GM12878 (cell line): Measurements from ENCODE around the gene AIP. TPM values are rescaled to one million over a fixed set of nuclear protein-coding genes. Genes with fewer than 3 reads are reported as not detected.

Experiments used
- ATAC-seq: fragments of 200-7000 bp; cut with Tn5 transposase; 3 replicates; pipeline ENCODE4 v1.9.1; 2020; ENCODE audit warnings: mild to moderate bottlenecking, moderate library complexity
- BruUV-seq: library from RNA; stranded (reverse); fragments of 400-500 nt; replicated peaks from 2 replicates; lab custom pipeline; 2021; lab: Mats Ljungman, UMichigan
- CTCF ChIA-PET: fragments of 300-600 bp; sonication (Branson Sonifier 250); formaldehyde crosslinking; extraction: SDS; loops from one replicate; lab custom pipeline; 2021; ENCODE audit warnings: inconsistent platforms; lab: Yijun Ruan, JAX
- POLR2A ChIA-PET: fragments of 350-600 bp; formaldehyde crosslinking; extraction: SDS; loops from one replicate; lab custom pipeline; 2021; ENCODE audit warnings: inconsistent platforms; lab: Charles Lee
- RAD21 ChIA-PET: fragments of 300-600 bp; sonication (Branson Sonifier 250); formaldehyde crosslinking; loops from one replicate; lab custom pipeline; 2023; ENCODE audit warnings: antibody characterized with exemption; ENCODE audit not compliant: unreplicated experiment; lab: Charles Lee
- SMC1A ChIA-PET: fragments of 300-600 bp; sonication (Branson Sonifier 250); formaldehyde crosslinking; loops from one replicate; lab custom pipeline; 2023; ENCODE audit not compliant: unreplicated experiment, uncharacterized antibody; lab: Charles Lee
- DNase-seq: peaks from one replicate; pipeline ENCODE4 v3.0.0-alpha.2; 2011; ENCODE audit warnings: low read depth, low spot score
- FAIRE-seq: peaks from 3 replicates; lab custom pipeline; 2011; peaks lifted over from hg19 to GRCh38; lab: Jason Lieb, UNC
- H2AFZ ChIP-seq: 2 replicates; pipeline ENCODE4 v1.6.0; 2011; ENCODE audit warnings: low read depth, low read length, control low read depth; ENCODE audit not compliant: control insufficient read depth
- H3K27ac ChIP-seq: 2 replicates; pipeline ENCODE4 v1.5.1; 2011; ENCODE audit warnings: control low read depth; ENCODE audit not compliant: control insufficient read depth, insufficient read depth
- H3K27me3 ChIP-seq, 2 experiments: replicated peaks in 1 of 2; 2 replicates each; pipeline versions ENCODE4 v1.6.0 to v1.6.1; 2011; ENCODE audit warnings: low read length in 1 of 2; ENCODE audit not compliant: control insufficient read depth in 2 of 2, insufficient read depth in 2 of 2
- H3K36me3 ChIP-seq, 2 experiments: 2 replicates each; pipeline ENCODE4 v1.5.1; 2011; ENCODE audit warnings: low read length in 1 of 2; ENCODE audit not compliant: control insufficient read depth in 2 of 2, insufficient read depth in 2 of 2
- H3K4me1 ChIP-seq: 2 replicates; pipeline ENCODE4 v1.6.1; 2011; ENCODE audit warnings: mild to moderate bottlenecking, low read length, moderate library complexity, mixed read lengths; ENCODE audit not compliant: control insufficient read depth, insufficient read depth
- H3K4me2 ChIP-seq: 2 replicates; pipeline ENCODE4 v1.6.0; 2011; ENCODE audit warnings: control low read depth; ENCODE audit not compliant: control insufficient read depth, insufficient read depth
- H3K4me3 ChIP-seq: fragments of 200-600 bp; sonication (generic); 2 replicates; pipeline ENCODE4 v1.5.1; 2016
- H3K79me2 ChIP-seq: 2 replicates; pipeline ENCODE4 v1.6.0; 2011; ENCODE audit warnings: low read length; ENCODE audit not compliant: control insufficient read depth, insufficient read depth
- H3K9ac ChIP-seq: 2 replicates; pipeline ENCODE4 v1.8.0; 2011; ENCODE audit warnings: low read length, control low read depth, mixed read lengths; ENCODE audit not compliant: control insufficient read depth, insufficient read depth
- H3K9me3 ChIP-seq: replicated peaks from 3 replicates; pipeline ENCODE4 v1.5.1; 2011; ENCODE audit warnings: mild to moderate bottlenecking, low read length; ENCODE audit not compliant: control insufficient read depth, insufficient read depth
- H4K20me1 ChIP-seq: 2 replicates; pipeline ENCODE4 v1.6.0; 2011; ENCODE audit not compliant: control insufficient read depth, insufficient read depth
- CBX3 ChIP-seq: fragments of 200-600 bp; sonication (generic); IDR thresholded peaks from 2 replicates; pipeline ENCODE4 v1.6.1; 2016; ENCODE audit warnings: low read depth, borderline replicate concordance
- CHD2 ChIP-seq: IDR thresholded peaks from 2 replicates; pipeline ENCODE4 v1.6.1; 2011; ENCODE audit warnings: low read depth, low read length, improper control_type of control experiment, borderline replicate concordance
- CREB1 ChIP-seq: IDR thresholded peaks from 2 replicates; pipeline ENCODE4 v1.6.1; 2012; ENCODE audit warnings: low read depth, mild to moderate bottlenecking, inconsistent platforms
- ETV6 ChIP-seq, 2 experiments: fragments of 450-650 bp in 1 of 2; IDR thresholded peaks in 1 of 2; conservative IDR thresholded peaks in 1 of 2; 2 replicates each; pipeline ENCODE4 v1.6.1; 2014; ENCODE audit warnings: antibody characterized with exemption in 1 of 2, borderline replicate concordance in 1 of 2, low read depth in 1 of 2, mild to moderate bottlenecking in 1 of 2, moderate library complexity in 1 of 2
- FOS ChIP-seq: IDR thresholded peaks from 3 replicates; pipeline ENCODE4 v1.6.1; 2011; ENCODE audit warnings: borderline replicate concordance; ENCODE audit not compliant: insufficient read length; ENCODE audit errors: extremely low read depth
- HCFC1 ChIP-seq: fragments of 150-350 bp; IDR thresholded peaks from 2 replicates; pipeline ENCODE4 v1.6.1; 2014; ENCODE audit warnings: low read length
- IRF4 ChIP-seq: IDR thresholded peaks from 2 replicates; pipeline ENCODE4 v1.6.1; 2011; ENCODE audit warnings: low read depth, low read length
- NRF1 ChIP-seq: conservative IDR thresholded peaks from 2 replicates; pipeline ENCODE4 v1.6.1; 2011; ENCODE audit warnings: mild to moderate bottlenecking, low read depth, low read length, improper control_type of control experiment
- SRF ChIP-seq, 2 experiments: IDR thresholded peaks; 2 replicates each; pipeline ENCODE4 v1.6.1; 2011; ENCODE audit warnings: low read depth in 2 of 2, low read length in 2 of 2, mild to moderate bottlenecking in 1 of 2, moderate library complexity in 1 of 2
- WGBS: methylation state at CpG from one replicate; pipeline ENCODE4 v1.1.6; 2016; ENCODE audit warnings: low lambda C conversion rate; ENCODE audit not compliant: insufficient replicate concordance, insufficient coverage; ENCODE audit errors: missing lambda C conversion rate; 5-methylcytosine and 5-hydroxymethylcytosine counted together
- in situ Hi-C: fragments of 300-500 bp; cut with MboI; formaldehyde crosslinking; loops from 9 replicates; pipeline ENCODE4 v1.14.3; 2018; ENCODE audit warnings: mixed read lengths
- intact Hi-C: fragments of 100-400 bp; cut with micrococcal nuclease; formaldehyde crosslinking; loops from one replicate; pipeline ENCODE4 v1.14.2; 2022; ENCODE audit not compliant: unreplicated experiment
- polyA plus RNA-seq, 11 experiments: library from polyadenylated mRNA; depleted of rRNA in 4 of 11; unstranded in 6 of 11; stranded (reverse) in 5 of 11; fragments of >200 nt; fragmentation: Nextera tagmentation in 4 of 11; fragmentation: Illumina TruSeq in 1 of 11; extraction: Ambion mirVana in 4 of 11; extraction: Trizol in 1 of 11; gene quantifications; 1 replicate in 1 of 11; 2 replicates in 10 of 11; pipeline versions ENCODE4 v1.2.1 to v1.2.3, GENCODE V29; 2011 to 2016; ENCODE audit warnings: inconsistent platforms in 2 of 11, missing spikeins in 2 of 11, low read depth in 1 of 11
- total RNA-seq, 4 experiments: library from RNA; depleted of rRNA in 3 of 4; stranded (reverse); fragments of >200 nt in 3 of 4; fragmentation: Illumina TruSeq in 1 of 4; extraction: Trizol in 1 of 4; gene quantifications; 2 replicates each; pipeline versions ENCODE4 v1.2.1 to v1.2.3, GENCODE V29; 2013 to 2021
- TF ChIP-seq, protein P1 (sequence below): fragments of 450-650 bp; conservative IDR thresholded peaks from 2 replicates; pipeline ENCODE4 v1.6.1; 2017; ENCODE audit warnings: mild to moderate bottlenecking, moderate library complexity
- TF ChIP-seq, protein P2 (sequence below): fragments of 450-650 bp; IDR thresholded peaks from 2 replicates; pipeline ENCODE4 v1.6.1; 2017; ENCODE audit warnings: borderline replicate concordance
- TF ChIP-seq, protein P3 (sequence below): fragments of 450-650 bp; formaldehyde crosslinking; IDR thresholded peaks from 2 replicates; pipeline ENCODE4 v1.5.0; 2022; ENCODE audit warnings: mild to moderate bottlenecking, missing genetic modification characterization

AIP gene
- total and polyA plus RNA-seq, 10 of the 15 experiments (the other 5 are each of a cell fraction or from before 2014, with no cell fraction given) = 12.6 to 164 (median 104) TPM

DNA sequence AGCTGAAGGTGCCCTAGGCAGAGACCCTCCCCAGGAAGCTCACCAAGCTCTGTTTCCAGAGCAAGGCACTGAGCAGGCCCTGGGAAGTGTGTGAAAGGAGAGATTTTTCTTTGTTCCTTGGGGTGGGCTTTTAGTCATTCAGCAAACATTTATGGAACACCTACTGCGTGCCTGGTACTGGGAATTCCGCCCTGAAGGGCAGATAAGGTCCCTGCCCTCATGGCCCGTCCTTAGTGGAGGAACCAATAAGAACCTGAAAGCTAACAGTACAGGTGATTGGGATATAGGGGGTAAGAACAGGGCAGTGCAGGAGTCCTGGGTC is 17.7 kb upstream of the AIP start:
- intact Hi-C loops (no loop called here), in situ Hi-C loops (no loop called here)
- Histone ChIP-seq H3K4me3 (peak overlapping the region; percentile 97), H3K9ac (peak overlapping the region; percentile 95), H3K36me3 (no peaks in the 10 kb centered on the region; a peak in 1 of 4 replicates), H3K79me2 (peaks cover 14% of the 10 kb centered on the region), H2AFZ (no peak overlapping the region), H3K27me3 (no peaks in the 10 kb centered on the region), H3K4me2 (peak overlapping the region; percentile 100), H3K4me1 (peaks cover 37% of the 10 kb centered on the region), H4K20me1 (no peaks in the 10 kb centered on the region), H3K9me3 (no peaks in the 10 kb centered on the region), H3K27ac (peak overlapping the region; percentile 93)
- ChIA-PET CTCF (interaction anchor here (0.9 to 5.1 kb wide), 6 partner anchors 18 to 149 kb away, joined by 3 to 36 read pairs (median 4); partner anchors contain the start of genes AIP, PPP1CA and PTPRCAP), POLR2A (interaction anchor here (0.6 to 8.1 kb wide), 12 partner anchors 18 to 883 kb away, joined by 3 to 78 read pairs (median 5); partner anchors contain the start of genes AIP, PPP1CA, PTPRCAP and RAD9A), SMC1A (interaction anchor here (0.9 to 5.2 kb wide), 5 partner anchors 18 to 62 kb away, joined by 3 to 46 read pairs (median 13); partner anchors contain the start of genes AIP, PPP1CA, PTPRCAP and TBC1D10C), RAD21 (interaction anchor here (0.5 to 5.5 kb wide), 12 partner anchors 18 to 114 kb away, joined by 3 to 72 read pairs (median 4); partner anchors contain the start of genes AIP, PPP1CA, PTPRCAP and TBC1D10C)
- BruUV-seq = TSS peak; percentile 87
- 0% methylated on average over 3 of the region's 3 CpGs for WGBS
- ATAC-seq (no peak), DNase-seq (no peak), FAIRE-seq (no peak)
- TF ChIP-seq ETV6 (conservative IDR thresholded peaks at IDR 0.05 in 1 of 2, IDR thresholded peaks at IDR 0.05 in 1 of 2; ENCODE audit: borderline replicate concordance in 1 of 2, low read depth in 1 of 2) (no peak), NRF1 (no peak), IRF4 (no peak), CHD2 (no peak), CBX3 (no peak), SRF (IDR thresholded peaks at IDR 0.05; ENCODE audit: low read depth in 2 of 2, low read length in 2 of 2) (no peak), HCFC1 (no peak), CREB1 (no peak), FOS (no peak)
- TF ChIP-seq, protein P1, sequence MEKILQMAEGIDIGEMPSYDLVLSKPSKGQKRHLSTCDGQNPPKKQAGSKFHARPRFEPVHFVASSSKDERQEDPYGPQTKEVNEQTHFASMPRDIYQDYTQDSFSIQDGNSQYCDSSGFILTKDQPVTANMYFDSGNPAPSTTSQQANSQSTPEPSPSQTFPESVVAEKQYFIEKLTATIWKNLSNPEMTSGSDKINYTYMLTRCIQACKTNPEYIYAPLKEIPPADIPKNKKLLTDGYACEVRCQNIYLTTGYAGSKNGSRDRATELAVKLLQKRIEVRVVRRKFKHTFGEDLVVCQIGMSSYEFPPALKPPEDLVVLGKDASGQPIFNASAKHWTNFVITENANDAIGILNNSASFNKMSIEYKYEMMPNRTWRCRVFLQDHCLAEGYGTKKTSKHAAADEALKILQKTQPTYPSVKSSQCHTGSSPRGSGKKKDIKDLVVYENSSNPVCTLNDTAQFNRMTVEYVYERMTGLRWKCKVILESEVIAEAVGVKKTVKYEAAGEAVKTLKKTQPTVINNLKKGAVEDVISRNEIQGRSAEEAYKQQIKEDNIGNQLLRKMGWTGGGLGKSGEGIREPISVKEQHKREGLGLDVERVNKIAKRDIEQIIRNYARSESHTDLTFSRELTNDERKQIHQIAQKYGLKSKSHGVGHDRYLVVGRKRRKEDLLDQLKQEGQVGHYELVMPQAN = no peak
- TF ChIP-seq, protein P2, sequence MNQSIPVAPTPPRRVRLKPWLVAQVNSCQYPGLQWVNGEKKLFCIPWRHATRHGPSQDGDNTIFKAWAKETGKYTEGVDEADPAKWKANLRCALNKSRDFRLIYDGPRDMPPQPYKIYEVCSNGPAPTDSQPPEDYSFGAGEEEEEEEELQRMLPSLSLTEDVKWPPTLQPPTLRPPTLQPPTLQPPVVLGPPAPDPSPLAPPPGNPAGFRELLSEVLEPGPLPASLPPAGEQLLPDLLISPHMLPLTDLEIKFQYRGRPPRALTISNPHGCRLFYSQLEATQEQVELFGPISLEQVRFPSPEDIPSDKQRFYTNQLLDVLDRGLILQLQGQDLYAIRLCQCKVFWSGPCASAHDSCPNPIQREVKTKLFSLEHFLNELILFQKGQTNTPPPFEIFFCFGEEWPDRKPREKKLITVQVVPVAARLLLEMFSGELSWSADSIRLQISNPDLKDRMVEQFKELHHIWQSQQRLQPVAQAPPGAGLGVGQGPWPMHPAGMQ = no peak
- TF ChIP-seq, protein P3, sequence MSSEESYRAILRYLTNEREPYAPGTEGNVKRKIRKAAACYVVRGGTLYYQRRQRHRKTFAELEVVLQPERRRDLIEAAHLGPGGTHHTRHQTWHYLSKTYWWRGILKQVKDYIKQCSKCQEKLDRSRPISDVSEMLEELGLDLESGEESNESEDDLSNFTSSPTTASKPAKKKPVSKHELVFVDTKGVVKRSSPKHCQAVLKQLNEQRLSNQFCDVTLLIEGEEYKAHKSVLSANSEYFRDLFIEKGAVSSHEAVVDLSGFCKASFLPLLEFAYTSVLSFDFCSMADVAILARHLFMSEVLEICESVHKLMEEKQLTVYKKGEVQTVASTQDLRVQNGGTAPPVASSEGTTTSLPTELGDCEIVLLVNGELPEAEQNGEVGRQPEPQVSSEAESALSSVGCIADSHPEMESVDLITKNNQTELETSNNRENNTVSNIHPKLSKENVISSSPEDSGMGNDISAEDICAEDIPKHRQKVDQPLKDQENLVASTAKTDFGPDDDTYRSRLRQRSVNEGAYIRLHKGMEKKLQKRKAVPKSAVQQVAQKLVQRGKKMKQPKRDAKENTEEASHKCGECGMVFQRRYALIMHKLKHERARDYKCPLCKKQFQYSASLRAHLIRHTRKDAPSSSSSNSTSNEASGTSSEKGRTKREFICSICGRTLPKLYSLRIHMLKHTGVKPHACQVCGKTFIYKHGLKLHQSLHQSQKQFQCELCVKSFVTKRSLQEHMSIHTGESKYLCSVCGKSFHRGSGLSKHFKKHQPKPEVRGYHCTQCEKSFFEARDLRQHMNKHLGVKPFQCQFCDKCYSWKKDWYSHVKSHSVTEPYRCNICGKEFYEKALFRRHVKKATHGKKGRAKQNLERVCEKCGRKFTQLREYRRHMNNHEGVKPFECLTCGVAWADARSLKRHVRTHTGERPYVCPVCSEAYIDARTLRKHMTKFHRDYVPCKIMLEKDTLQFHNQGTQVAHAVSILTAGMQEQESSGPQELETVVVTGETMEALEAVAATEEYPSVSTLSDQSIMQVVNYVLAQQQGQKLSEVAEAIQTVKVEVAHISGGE (CRISPR knock-in tag) = no peak
